Lower lobe of right lung (tissue), 2 donors: ENCODE measurements around the gene SLC25A42. TPM values are rescaled to one million over a fixed set of nuclear protein-coding genes. Genes with fewer than 3 reads are reported as not detected.

Experiments
- ATAC-seq, 2 donors: fragments of 200-7000 bp; cut with Tn5 transposase; one replicate each; pipeline ENCODE4 v1.9.1; 2020 to 2022; ENCODE audit warnings: mild to moderate bottlenecking in 2 of 2, moderate library complexity in 2 of 2
- DNase-seq: peaks from one replicate; pipeline ENCODE4 v3.0.0-alpha.2; 2020
- H3K27ac ChIP-seq: fragments of 200-600 bp; one replicate; pipeline ENCODE4 v1.8.0; 2022
- H3K27me3 ChIP-seq: fragments of 200-600 bp; one replicate; pipeline ENCODE4 v1.8.0; 2022; ENCODE audit warnings: low read depth
- H3K36me3 ChIP-seq: fragments of 200-600 bp; one replicate; pipeline ENCODE4 v1.8.0; 2022; ENCODE audit warnings: mild to moderate bottlenecking
- H3K4me1 ChIP-seq: fragments of 200-600 bp; one replicate; pipeline ENCODE4 v1.8.0; 2022
- H3K4me3 ChIP-seq: fragments of 200-600 bp; one replicate; pipeline ENCODE4 v1.8.0; 2022; ENCODE audit warnings: mild to moderate bottlenecking
- H3K9me3 ChIP-seq: fragments of 200-600 bp; one replicate; pipeline ENCODE4 v1.8.0; 2022
- intact Hi-C: fragments of 100-400 bp; cut with DNase I; formaldehyde crosslinking; loops from one replicate; pipeline ENCODE4 v1.11.0; 2022
- total RNA-seq: library from RNA; stranded (reverse); fragmentation: NEBNext Ultra II Directional; extraction: Animal tissue kit (Norgen Biotek cat#: 25700); gene quantifications from one replicate; pipeline ENCODE4 v1.2.1, GENCODE V29; 2021
- TF ChIP-seq, protein P1 (sequence below): fragments of 200-600 bp; IDR thresholded peaks from one replicate; pipeline ENCODE4 v1.8.0; 2022; ENCODE audit warnings: antibody characterized with exemption, mild to moderate bottlenecking
- donor health status: DM: no; HTN: yes; CAD: no; lungs with severe emphysema.

SLC25A42 gene
- total RNA-seq, 1 donor from 2014 or later = 16.3 TPM

DNA sequence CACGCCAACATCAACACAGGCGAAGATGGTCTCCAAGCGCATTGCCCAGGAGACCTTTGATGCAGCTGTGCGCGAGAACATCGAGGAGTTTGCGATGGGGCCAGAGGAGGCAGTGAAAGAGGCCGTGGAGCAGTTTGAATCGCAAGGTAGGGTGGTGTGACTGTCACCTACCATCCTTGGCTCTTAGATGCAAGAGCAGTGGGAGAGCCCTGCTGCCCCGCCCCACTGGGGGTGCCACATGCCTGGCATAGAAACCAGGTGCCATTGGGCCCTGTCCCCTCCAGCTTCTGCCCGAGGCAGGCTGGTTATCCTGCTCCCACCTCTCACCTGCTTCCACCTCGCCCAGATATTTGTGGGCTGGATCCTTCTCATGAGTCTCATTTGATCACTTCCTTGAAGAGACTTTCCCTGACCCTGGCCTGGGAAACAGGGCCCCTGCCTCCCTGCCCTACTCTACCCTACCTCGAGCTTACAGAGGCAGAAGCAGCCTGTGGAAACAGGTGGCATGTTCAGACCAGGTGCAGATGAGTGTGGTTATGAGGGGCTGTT, 21.0 kb upstream of the SLC25A42 start:
- peaks cover 40% of the 10 kb centered on the region for H3K36me3 ChIP-seq

DNA sequence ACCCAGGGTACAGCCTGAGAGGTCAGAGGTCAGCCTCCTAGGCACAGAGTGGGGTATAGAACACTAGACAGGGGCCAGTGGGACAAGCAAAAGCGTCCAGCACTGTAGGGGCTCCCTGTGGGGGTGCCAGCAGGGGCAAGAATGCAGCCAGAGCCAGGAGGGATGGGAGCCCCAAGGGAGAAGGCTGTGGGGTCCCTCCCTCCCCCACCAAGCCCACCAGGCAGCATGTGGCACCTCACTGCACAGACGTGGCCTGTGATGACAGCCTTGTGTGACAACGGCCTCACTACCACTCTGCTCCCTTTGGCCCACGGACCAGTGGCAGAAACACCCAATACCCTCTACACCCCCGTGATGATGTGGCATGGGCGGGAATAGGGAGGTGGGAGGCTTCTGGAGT, 20.3 kb upstream of the SLC25A42 start:
- Histone ChIP-seq H3K27me3 (no peaks in the 10 kb centered on the region), H3K4me1 (peaks cover 15% of the 10 kb centered on the region), H3K4me3 (no peak overlapping the region), H3K27ac (no peak overlapping the region), H3K36me3 (peaks cover 40% of the 10 kb centered on the region), H3K9me3 (no peaks in the 10 kb centered on the region)
- ATAC-seq (peak in 1 of 2 donors; percentile 5), DNase-seq (no peak)
- intact Hi-C loops = no loop called here
- TF ChIP-seq, protein P1, sequence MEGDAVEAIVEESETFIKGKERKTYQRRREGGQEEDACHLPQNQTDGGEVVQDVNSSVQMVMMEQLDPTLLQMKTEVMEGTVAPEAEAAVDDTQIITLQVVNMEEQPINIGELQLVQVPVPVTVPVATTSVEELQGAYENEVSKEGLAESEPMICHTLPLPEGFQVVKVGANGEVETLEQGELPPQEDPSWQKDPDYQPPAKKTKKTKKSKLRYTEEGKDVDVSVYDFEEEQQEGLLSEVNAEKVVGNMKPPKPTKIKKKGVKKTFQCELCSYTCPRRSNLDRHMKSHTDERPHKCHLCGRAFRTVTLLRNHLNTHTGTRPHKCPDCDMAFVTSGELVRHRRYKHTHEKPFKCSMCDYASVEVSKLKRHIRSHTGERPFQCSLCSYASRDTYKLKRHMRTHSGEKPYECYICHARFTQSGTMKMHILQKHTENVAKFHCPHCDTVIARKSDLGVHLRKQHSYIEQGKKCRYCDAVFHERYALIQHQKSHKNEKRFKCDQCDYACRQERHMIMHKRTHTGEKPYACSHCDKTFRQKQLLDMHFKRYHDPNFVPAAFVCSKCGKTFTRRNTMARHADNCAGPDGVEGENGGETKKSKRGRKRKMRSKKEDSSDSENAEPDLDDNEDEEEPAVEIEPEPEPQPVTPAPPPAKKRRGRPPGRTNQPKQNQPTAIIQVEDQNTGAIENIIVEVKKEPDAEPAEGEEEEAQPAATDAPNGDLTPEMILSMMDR = no peak

More for the DNA sequence above, 21.0 kb upstream of the SLC25A42 start:
- Histone ChIP-seq H3K27ac (no peak overlapping the region), H3K27me3 (no peaks in the 10 kb centered on the region), H3K9me3 (no peaks in the 10 kb centered on the region), H3K4me1 (peaks cover 15% of the 10 kb centered on the region), H3K4me3 (no peak overlapping the region)
- TF ChIP-seq, protein P1 = no peak
- DNase-seq (no peak), ATAC-seq (no peak)
- intact Hi-C loops = no loop called here

DNA sequence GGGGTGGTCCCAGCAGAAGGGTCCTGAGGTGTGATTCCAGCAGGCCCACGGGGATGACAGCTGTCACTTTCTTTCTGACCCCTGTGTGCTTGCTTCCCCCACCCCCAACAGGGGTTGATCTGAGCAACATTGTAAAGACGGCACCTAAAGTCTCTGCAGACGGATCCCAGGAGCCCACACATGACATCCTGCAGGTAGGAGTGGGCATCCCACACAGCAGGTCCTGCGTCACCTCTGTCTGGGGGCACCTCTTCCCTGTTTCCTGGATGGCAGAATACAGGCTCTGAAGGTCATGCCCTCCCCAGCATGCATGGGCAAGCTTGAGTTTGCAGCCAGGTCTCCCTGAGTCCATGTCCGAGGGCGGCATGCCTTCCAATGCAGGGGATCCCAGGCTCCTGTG, 19.9 kb upstream of the SLC25A42 start:
- intact Hi-C loops = no loop called here
- DNase-seq (no peak), ATAC-seq (no peak)
- TF ChIP-seq, protein P1 = no peak
- Histone ChIP-seq H3K4me3 (no peak overlapping the region), H3K36me3 (peaks cover 40% of the 10 kb centered on the region), H3K27me3 (no peaks in the 10 kb centered on the region), H3K27ac (no peak overlapping the region), H3K9me3 (no peaks in the 10 kb centered on the region), H3K4me1 (peaks cover 15% of the 10 kb centered on the region)

DNA sequence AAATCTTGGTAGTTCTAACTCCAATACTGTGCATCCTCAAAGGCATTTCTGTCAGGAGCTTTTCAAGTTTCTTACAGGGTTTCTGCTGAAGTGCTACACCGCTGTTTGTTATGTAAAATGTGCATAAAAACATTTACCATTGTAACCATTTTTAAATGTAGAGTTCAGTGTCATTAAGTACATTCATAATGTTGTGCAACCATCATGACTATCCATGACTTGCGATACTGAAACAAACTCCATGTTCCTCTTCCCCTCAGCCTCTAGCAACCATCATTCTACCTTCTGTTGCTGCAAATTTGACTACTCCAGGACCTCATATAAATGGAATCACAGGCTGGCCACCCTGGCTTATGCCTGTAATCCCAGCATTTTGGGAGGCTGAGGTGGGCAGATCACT, 14.4 kb upstream of the SLC25A42 start:
- Histone ChIP-seq H3K36me3 (peaks cover 70% of the 10 kb centered on the region), H3K9me3 (no peaks in the 10 kb centered on the region), H3K4me3 (no peak overlapping the region), H3K4me1 (no peaks in the 10 kb centered on the region), H3K27ac (no peak overlapping the region), H3K27me3 (no peaks in the 10 kb centered on the region)
- ATAC-seq = no peak
- TF ChIP-seq, protein P1 = no peak
- no peak for DNase-seq
- intact Hi-C loops = no loop called here

DNA sequence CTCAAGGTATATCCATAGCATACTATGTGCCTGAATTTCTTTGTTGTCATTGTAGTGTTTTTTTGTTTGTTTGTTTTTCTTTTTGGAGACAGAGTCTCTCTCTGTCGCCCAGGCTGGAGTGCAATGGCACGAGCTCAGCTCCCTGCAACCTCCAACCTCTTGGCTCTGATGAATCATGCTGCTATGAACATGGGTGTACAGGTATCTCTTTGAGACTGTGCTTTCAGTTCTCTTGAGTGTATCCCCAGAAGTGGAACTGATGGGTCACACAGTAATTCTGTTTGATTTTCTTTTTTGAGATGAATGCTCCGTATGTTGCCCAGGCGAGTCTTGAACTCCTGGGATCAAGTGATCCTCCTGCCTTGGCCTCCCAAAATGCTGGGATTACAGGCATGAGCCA, 13.7 kb upstream of the SLC25A42 start:
- no peak overlapping the region for H3K27ac ChIP-seq
- H3K4me1 ChIP-seq = no peaks in the 10 kb centered on the region
- H3K9me3 ChIP-seq = no peaks in the 10 kb centered on the region
- H3K4me3 ChIP-seq = no peak overlapping the region
- H3K27me3 ChIP-seq = no peaks in the 10 kb centered on the region
- peaks cover 70% of the 10 kb centered on the region for H3K36me3 ChIP-seq
- TF ChIP-seq, protein P1 = no peak
- intact Hi-C loops = no loop called here
- ATAC-seq (no peak), DNase-seq (no peak)
